KOPT-K1 (cell line): ENCODE measurements around the gene F2RL3.

Source experiments
- H3K27ac ChIP-seq: fragments of 200-600 bp; sonication (generic); 2 replicates; pipeline ENCODE4 v1.5.1; 2016; ENCODE audit warnings: antibody characterized with exemption, mild to moderate bottlenecking, low read depth, low read length; ENCODE audit not compliant: poor library complexity, severe bottlenecking
- H3K36me3 ChIP-seq: fragments of 200-600 bp; sonication (generic); 2 replicates; pipeline ENCODE4 v1.5.1; 2017; ENCODE audit warnings: antibody characterized with exemption, mild to moderate bottlenecking, low read length, moderate library complexity; ENCODE audit not compliant: insufficient read depth
- H3K9me3 ChIP-seq: fragments of 200-600 bp; sonication (generic); 2 replicates; pipeline ENCODE4 v1.5.1; 2017; ENCODE audit warnings: antibody characterized with exemption, low read length, mild to moderate bottlenecking; ENCODE audit not compliant: insufficient read depth, poor library complexity, severe bottlenecking

The F2RL3 gene

DNA sequence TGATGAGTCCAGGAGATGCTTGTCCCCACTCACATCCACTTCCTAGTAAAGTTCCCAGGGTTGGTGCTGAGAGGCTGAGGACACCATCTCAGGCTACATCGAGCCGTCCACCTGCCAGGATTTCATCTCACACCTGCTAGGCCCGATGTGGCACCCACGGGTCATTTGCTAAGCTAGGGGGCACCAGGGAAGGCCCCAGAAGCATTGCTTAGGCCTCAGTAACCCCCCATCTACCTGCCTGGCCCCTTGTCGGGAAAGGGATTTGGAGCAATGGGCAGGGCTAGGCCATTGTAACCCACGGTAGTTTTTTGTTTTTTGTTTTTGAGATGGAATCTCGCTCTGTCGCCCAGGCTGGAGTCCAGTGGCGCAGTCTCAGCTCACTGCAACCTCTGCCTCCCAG lies 51.8 kb downstream of the F2RL3 start:
- Histone ChIP-seq H3K36me3 (no peaks in the 10 kb centered on the region), H3K9me3 (peaks cover under 1% of the 10 kb centered on the region), H3K27ac (no peak overlapping the region)
